Measurements from ENCODE around the gene CLDN6. TPM values are rescaled to one million over a fixed set of nuclear protein-coding genes. Genes with fewer than 3 reads are reported as not detected.
A peak's percentile ranks its signal among the peaks of the same experiment; 100 is the strongest.

Gene CLDN6
- total and polyA plus RNA-seq, 9 of the 15 experiments (the other 6 are each of a cell fraction or from before 2014, with no cell fraction given): 0.22 to 0.75 (median 0.38) TPM; not detected in 3

GRCh38 chr16:3020604-3021448 is 2.8 kb upstream of the CLDN6 start (continued):
- TF ChIP-seq SMAD1 (IDR thresholded peaks at IDR 0.05; ENCODE audit: low read depth, low read length, partially characterized antibody): peak; percentile 19
- peak in 1 of 2 experiments; percentile 76; a peak in 1 of 4 replicates for TF ChIP-seq HDAC1 (IDR thresholded peaks at IDR 0.05)
- 0 out of 2 replicates have a peak, but pooled peaks have one; percentile 9 for TF ChIP-seq GTF2E2 (tag; IDR thresholded peaks at IDR 0.05)
- no peak for TF ChIP-seq ZNF146 (CRISPR knock-in tag; IDR thresholded peaks at IDR 0.05; ENCODE audit: unreplicated experiment)
- no peak for TF ChIP-seq PHTF2 (CRISPR knock-in tag; IDR thresholded peaks at IDR 0.05)
- TF ChIP-seq IRF1 (CRISPR knock-in tag; IDR thresholded peaks at IDR 0.05; ENCODE audit: borderline replicate concordance): no peak
- no peak for TF ChIP-seq RBM17 (IDR thresholded peaks at IDR 0.05; ENCODE audit: borderline replicate concordance, low read depth, low read length)
- no peak for TF ChIP-seq HNRNPL (IDR thresholded peaks at IDR 0.05; ENCODE audit: low read depth, low read length)
- no peak for TF ChIP-seq ZNF398 (CRISPR knock-in tag; IDR thresholded peaks at IDR 0.05)
- TF ChIP-seq SMARCE1 (IDR thresholded peaks at IDR 0.05): peak; percentile 85
- no peak for TF ChIP-seq KLF10 (CRISPR knock-in tag; IDR thresholded peaks at IDR 0.05)
- TF ChIP-seq CLOCK (CRISPR knock-in tag; IDR thresholded peaks at IDR 0.05; ENCODE audit: borderline replicate concordance): no peak
- TF ChIP-seq FOXO4 (CRISPR knock-in tag; IDR thresholded peaks at IDR 0.05): no peak
- TF ChIP-seq NR2F6 (CRISPR knock-in tag; IDR thresholded peaks at IDR 0.05): no peak
- TF ChIP-seq ASH1L (IDR thresholded peaks at IDR 0.05; ENCODE audit: borderline replicate concordance, low read depth, partially characterized antibody): no peak
- no peak for TF ChIP-seq NFATC3 (IDR thresholded peaks at IDR 0.05)
- no peak for TF ChIP-seq CREB5 (CRISPR knock-in tag; IDR thresholded peaks at IDR 0.05)

Data from K562 (cell line).